ENCODE results near the gene CAP2. TPM values are rescaled to one million over a fixed set of nuclear protein-coding genes. Genes with fewer than 3 reads are reported as not detected.

The CAP2 gene
- total and polyA plus RNA-seq, 8 donors = 0.61 to 78.8 (median 4.2) TPM

DNA sequence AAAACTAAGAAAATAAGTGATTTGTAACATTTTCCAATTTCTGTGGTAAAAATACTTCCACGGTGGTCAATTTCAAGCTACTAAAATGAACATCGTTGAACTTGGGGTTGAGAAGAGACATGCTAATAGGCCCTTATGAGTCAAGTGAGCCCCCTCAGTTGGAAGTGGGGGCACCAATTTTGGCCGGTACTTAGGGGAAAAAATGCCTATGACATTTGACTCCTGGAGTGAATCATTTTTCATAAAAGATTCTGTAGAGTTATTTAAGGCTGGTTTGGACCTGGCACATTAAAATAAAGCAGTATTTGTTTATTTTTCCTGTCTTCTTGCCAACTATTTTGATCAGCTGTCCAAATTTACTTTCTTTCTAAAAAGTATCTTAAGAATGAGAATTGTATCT is 32.4 kb upstream of the CAP2 start:
- no peak for DNase-seq
- Histone ChIP-seq H3K27me3 (no peaks in the 10 kb centered on the region), H3K4me1 (no peaks in the 10 kb centered on the region), H3K9me3 (no peaks in the 10 kb centered on the region), H3K27ac (no peak overlapping the region), H3K4me3 (no peak overlapping the region), H3K36me3 (no peaks in the 10 kb centered on the region)
- WGBS, 5 donors = 55 to 79% (median 72%) methylated on average over 3 of the region's 3 CpGs
- intact Hi-C loops (cut with DNase I; ENCODE audit: low total_unique reads) = no loop called here
- TF ChIP-seq, protein P1, sequence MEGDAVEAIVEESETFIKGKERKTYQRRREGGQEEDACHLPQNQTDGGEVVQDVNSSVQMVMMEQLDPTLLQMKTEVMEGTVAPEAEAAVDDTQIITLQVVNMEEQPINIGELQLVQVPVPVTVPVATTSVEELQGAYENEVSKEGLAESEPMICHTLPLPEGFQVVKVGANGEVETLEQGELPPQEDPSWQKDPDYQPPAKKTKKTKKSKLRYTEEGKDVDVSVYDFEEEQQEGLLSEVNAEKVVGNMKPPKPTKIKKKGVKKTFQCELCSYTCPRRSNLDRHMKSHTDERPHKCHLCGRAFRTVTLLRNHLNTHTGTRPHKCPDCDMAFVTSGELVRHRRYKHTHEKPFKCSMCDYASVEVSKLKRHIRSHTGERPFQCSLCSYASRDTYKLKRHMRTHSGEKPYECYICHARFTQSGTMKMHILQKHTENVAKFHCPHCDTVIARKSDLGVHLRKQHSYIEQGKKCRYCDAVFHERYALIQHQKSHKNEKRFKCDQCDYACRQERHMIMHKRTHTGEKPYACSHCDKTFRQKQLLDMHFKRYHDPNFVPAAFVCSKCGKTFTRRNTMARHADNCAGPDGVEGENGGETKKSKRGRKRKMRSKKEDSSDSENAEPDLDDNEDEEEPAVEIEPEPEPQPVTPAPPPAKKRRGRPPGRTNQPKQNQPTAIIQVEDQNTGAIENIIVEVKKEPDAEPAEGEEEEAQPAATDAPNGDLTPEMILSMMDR (IDR thresholded peaks at IDR 0.05) = no peak
- no peak for TF ChIP-seq POLR2A (IDR thresholded peaks at IDR 0.05)
- TF ChIP-seq POLR2AphosphoS5 (IDR thresholded peaks at IDR 0.05) = no peak
- TF ChIP-seq EP300 (IDR thresholded peaks at IDR 0.05) = no peak

DNA sequence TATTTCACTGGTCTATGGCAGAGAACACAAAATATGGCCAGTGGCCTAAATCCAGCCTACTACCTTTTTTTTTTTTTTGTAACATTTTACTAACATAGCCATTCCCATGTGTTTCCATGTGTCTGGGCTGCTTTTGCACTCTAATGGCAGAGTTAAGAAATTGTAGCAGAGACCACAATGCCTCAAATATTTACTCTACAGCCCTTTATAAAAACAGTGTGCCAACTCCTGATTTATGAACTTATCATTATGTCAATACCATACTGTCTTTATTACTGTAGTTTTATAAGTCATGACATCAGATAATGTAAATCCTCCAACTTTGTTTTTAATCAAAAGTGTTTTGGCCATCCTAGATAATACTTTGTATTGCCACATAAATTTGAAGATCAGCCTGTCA is 27.4 kb upstream of the CAP2 start:
- Histone ChIP-seq H3K9me3 (peaks cover 0 to 21% (median 12%) of the 10 kb centered on the region in 4 donors), H3K36me3 (no peaks in the 10 kb centered on the region), H3K27me3 (no peaks in the 10 kb centered on the region), H3K4me1 (no peaks in the 10 kb centered on the region), H3K4me3 (no peak overlapping the region), H3K27ac (no peak overlapping the region)
- TF ChIP-seq POLR2AphosphoS5 (IDR thresholded peaks at IDR 0.05) = no peak
- intact Hi-C loops (cut with DNase I; ENCODE audit: low total_unique reads) = no loop called here
- DNase-seq = no peak

DNA sequence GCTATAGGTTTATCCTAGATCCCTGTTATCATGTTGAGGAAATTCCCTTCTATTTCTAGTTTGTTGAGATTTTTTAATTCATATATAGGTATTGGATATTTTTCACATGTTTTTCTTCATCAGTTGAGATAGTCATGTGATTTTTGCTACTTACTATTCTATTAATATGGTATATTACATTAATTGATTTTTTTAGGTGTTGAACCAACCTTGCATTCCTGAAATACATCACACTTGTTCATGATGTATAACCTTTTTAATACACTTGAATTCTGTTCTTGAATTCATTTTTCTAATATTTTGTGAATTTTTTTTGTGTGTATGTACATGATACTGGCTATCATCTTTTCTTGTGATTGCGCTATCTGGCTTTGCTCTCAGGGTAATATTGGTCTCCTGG is 25.5 kb upstream of the CAP2 start:
- no peaks in the 10 kb centered on the region for H3K4me1 ChIP-seq
- no peaks in the 10 kb centered on the region for H3K27me3 ChIP-seq
- WGBS, 5 donors = 93 to 100% (median 96%) methylated on average over 1 of the region's 1 CpG
- no peak overlapping the region for H3K4me3 ChIP-seq
- H3K36me3 ChIP-seq = no peaks in the 10 kb centered on the region
- DNase-seq = no peak
- TF ChIP-seq POLR2AphosphoS5 (IDR thresholded peaks at IDR 0.05) (no peak), POLR2A (IDR thresholded peaks at IDR 0.05) (no peak), EP300 (IDR thresholded peaks at IDR 0.05) (no peak)
- TF ChIP-seq, protein P1 (IDR thresholded peaks at IDR 0.05) = no peak
- intact Hi-C loops (cut with DNase I; ENCODE audit: low total_unique reads) = no loop called here
- peaks cover 0 to 21% (median 13%) of the 10 kb centered on the region in 4 donors for H3K9me3 ChIP-seq
- H3K27ac ChIP-seq = no peak overlapping the region

DNA sequence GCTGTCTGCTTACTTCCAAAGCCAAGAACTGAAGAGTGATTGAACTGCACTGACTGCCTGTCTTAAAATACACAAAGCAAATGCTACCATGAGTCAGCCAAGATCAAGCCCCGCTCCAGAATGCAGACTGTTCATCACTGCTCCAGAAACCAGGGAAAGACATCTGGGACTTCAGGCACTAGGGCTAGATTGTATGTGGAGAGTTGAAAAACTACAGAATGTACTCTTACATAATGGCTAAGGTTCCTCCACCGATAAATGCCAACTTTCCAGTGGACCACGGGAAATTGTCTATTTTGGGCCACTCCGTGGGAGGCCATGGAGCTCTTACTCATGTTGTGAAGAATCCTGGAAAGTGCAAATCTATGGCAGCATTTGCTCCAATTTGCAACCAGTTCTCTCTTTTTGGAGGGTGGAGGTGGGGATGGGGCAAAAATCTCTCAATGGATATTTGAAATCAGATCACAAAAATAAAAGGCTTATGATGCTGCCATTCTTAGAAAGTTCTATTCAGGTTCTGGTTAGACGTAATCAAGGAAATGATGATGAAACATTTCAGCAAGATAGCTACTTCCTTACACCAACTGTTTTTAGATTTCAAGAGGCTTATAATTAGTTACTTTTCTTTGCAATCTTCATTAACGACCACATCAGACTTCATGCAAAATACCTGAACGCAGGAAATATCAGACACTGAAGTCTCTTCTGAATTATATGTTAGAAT is 11.8 kb upstream of the CAP2 start:
- no peaks in the 10 kb centered on the region for H3K9me3 ChIP-seq
- intact Hi-C loops (cut with DNase I; ENCODE audit: low total_unique reads) = no loop called here
- H3K27me3 ChIP-seq = no peaks in the 10 kb centered on the region
- H3K4me1 ChIP-seq = peaks cover 0 to 3% (median 0%) of the 10 kb centered on the region in 4 donors
- H3K36me3 ChIP-seq = no peaks in the 10 kb centered on the region
- peak in 1 of 2 donors; percentile 33 for DNase-seq
- no peak for TF ChIP-seq EP300 (IDR thresholded peaks at IDR 0.05)
- peak in 1 of 3 donors; percentile 60 for TF ChIP-seq POLR2AphosphoS5 (IDR thresholded peaks at IDR 0.05)
- peak overlapping the region in 1 of 5 donors; percentile 33 for H3K27ac ChIP-seq
- no peak overlapping the region for H3K4me3 ChIP-seq
- 56 to 74% (median 69%) methylated on average over 7 of the region's 7 CpGs for WGBS, 5 donors

DNA sequence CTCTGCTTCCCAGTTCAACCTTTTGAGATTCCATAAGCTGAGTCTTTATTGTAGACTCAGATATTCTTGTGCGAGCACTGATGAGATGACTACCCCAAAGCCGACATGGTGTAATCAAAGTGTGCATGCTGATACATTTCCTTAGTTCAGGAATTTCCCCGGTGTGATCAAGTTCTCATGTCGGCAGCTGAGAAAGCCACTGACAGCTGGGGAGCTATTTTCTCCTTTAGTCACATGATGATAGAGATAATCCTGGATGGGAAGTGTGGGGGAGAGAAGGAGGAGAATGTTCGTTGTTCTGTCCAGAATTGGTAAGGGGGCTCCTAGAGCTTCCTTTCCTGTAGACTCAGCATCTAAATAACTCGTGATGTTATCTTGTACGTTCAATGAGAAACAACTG is 7.7 kb upstream of the CAP2 start:
- intact Hi-C loops (cut with DNase I; ENCODE audit: low total_unique reads) = no loop called here
- no peaks in the 10 kb centered on the region for H3K9me3 ChIP-seq
- WGBS, 5 donors = 65 to 72% (median 71%) methylated on average over 7 of the region's 7 CpGs
- no peaks in the 10 kb centered on the region for H3K36me3 ChIP-seq
- peaks cover 0 to 3% (median 0%) of the 10 kb centered on the region in 4 donors for H3K4me1 ChIP-seq
- no peak overlapping the region for H3K27ac ChIP-seq
- TF ChIP-seq POLR2AphosphoS5 (IDR thresholded peaks at IDR 0.05) = no peak
- H3K4me3 ChIP-seq = no peak overlapping the region
- H3K27me3 ChIP-seq = no peaks in the 10 kb centered on the region
- no peak for DNase-seq

DNA sequence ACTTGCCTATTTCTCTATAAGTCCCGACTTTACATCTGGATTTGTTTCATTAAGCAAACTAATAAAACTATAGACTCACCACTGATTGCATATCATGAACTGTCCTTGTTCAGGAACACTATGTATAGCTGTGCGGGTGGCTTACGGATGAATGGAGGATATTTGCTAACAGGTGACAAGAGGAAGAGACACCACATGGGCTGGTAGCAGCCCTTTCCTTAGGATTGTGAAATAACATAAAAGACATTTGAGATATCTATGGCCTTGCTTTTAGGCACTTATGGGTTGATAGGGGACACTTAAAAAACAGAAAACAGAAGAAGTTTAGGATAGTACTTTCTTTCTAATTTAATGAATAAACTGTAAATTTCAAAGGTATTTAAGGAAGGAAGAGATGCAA is 5.0 kb upstream of the CAP2 start:
- Histone ChIP-seq H3K27ac (no peak overlapping the region), H3K36me3 (no peaks in the 10 kb centered on the region), H3K4me3 (no peak overlapping the region), H3K4me1 (peaks cover 0 to 10% (median 7%) of the 10 kb centered on the region in 4 donors), H3K9me3 (no peaks in the 10 kb centered on the region), H3K27me3 (peaks cover 0 to 5% (median 0%) of the 10 kb centered on the region in 3 donors)
- WGBS, 5 donors = 52 to 86% (median 72%) methylated on average over 3 of the region's 3 CpGs
- no peak for TF ChIP-seq POLR2A (IDR thresholded peaks at IDR 0.05)
- no peak for TF ChIP-seq POLR2AphosphoS5 (IDR thresholded peaks at IDR 0.05)
- TF ChIP-seq, protein P1 (IDR thresholded peaks at IDR 0.05) = no peak
- no peak for DNase-seq
- intact Hi-C loops (cut with DNase I; ENCODE audit: low total_unique reads) = no loop called here
